ENCODE results near the gene CRYM.

Gene CRYM

DNA sequence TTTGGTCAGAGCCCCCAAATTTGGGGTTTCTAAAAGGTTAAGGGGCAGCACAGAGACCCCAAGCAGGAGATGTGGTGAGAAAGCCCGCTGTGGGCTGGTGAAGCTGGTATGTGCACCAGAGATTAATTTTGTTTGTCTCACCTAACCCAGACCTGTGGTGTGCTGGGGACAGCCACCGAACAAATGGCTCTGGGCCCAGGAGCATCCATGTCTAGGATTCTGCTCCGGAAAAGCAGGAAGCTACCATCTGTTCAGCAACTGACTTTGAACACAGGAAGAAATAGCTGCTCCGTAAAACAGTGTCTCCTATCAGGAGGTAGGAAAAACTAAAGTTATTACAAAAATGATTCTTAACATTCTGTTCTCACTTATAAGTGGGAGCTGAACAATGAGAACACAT is 64.0 kb downstream of the CRYM start:
- DNase-seq (ENCODE audit: insufficient read length) (no peak), FAIRE-seq (no peak)
- no peak for TF ChIP-seq TAF1 (IDR thresholded peaks at IDR 0.05; ENCODE audit: borderline replicate concordance, low read depth, low read length)
- TF ChIP-seq POLR2AphosphoS5 (IDR thresholded peaks at IDR 0.05; ENCODE audit: low read depth, low read length), result no peak
- TF ChIP-seq POLR2A (IDR thresholded peaks at IDR 0.05; ENCODE audit: low read depth, low read length), result no peak

DNA sequence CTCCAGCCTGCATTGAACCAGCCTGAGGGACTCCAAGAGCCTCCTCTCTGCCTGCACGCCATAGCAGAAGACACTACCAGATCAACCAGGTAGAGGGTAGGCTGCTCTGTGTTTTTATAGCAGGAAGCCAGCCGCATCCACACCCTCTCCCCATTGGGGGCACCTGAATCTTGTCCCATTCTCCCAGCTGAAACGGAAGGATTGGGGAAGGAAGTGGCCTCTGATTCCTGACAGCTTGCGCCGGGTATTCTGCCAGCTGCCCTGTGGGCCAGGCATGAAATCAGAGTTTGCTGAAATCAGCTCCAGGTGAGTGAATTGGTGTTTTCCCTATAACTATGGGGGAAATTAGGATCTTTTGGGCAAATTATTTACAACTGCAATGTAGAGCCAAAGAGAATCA is 66.6 kb downstream of the CRYM start, which contains the start of gene ZP2:
TSS of gene ZP2 (minus strand) at position 89 of the 400 bp plus-strand sequence. CDS start at position 62, 27 bp downstream.
- FAIRE-seq (no peak), DNase-seq (ENCODE audit: insufficient read length) (no peak)
- TF ChIP-seq POLR2A (IDR thresholded peaks at IDR 0.05; ENCODE audit: low read depth, low read length) (no peak), TAF1 (IDR thresholded peaks at IDR 0.05; ENCODE audit: borderline replicate concordance, low read depth, low read length) (no peak), POLR2AphosphoS5 (IDR thresholded peaks at IDR 0.05; ENCODE audit: low read depth, low read length) (no peak)
